BLaER1 (cell line): ENCODE data around the gene CX3CL1.

Experiments
- H3K27ac ChIP-seq: shearing (Covaris generic); formaldehyde crosslinking; 2 replicates; pipeline ENCODE4 v1.8.1; 2022
- H3K27me3 ChIP-seq: shearing (Covaris generic); formaldehyde crosslinking; 2 replicates; pipeline ENCODE4 v1.8.1; 2022
- H3K36me3 ChIP-seq: shearing (Covaris generic); formaldehyde crosslinking; 2 replicates; pipeline ENCODE4 v1.8.1; 2022
- H3K4me1 ChIP-seq: shearing (Covaris generic); formaldehyde crosslinking; 2 replicates; pipeline ENCODE4 v1.8.1; 2022
- H3K4me2 ChIP-seq: shearing (Covaris generic); formaldehyde crosslinking; 2 replicates; pipeline ENCODE4 v1.8.1; 2022
- H3K4me3 ChIP-seq: shearing (Covaris generic); formaldehyde crosslinking; 2 replicates; pipeline ENCODE4 v1.8.1; 2022
- H3K9ac ChIP-seq: shearing (Covaris generic); formaldehyde crosslinking; 2 replicates; pipeline ENCODE4 v1.8.1; 2022
- H3K9me3 ChIP-seq: shearing (Covaris generic); formaldehyde crosslinking; 2 replicates; pipeline ENCODE4 v1.8.1; 2022
- H4K20me1 ChIP-seq: shearing (Covaris generic); formaldehyde crosslinking; 2 replicates; pipeline ENCODE4 v1.8.1; 2022
- Cebpa-rat ChIP-seq: shearing (Covaris generic); IDR thresholded peaks from 2 replicates; pipeline ENCODE4 v1.8.1; 2022

The CX3CL1 gene

DNA sequence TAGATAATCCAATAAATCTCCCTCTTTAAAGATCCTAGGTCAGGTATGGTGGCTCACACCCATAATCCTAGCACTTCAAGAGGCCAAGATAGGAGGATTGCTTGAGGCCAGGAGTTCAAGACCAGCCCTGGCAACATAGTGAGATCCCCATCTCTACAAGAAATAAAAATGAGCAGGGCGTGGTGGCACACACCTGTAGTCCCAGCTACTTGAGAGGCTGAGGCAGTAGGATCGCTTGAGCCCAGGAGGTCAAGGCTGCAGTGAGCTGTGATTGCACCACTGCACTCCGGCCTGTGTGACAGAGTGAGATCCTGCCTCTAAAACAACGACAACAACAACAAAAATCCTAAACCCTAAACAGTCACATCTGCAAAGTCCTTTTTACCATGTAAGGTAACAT lies 15.7 kb upstream of the CX3CL1 start:
- Histone ChIP-seq H3K4me1 (peaks cover 11% of the 10 kb centered on the region), H3K9me3 (no peaks in the 10 kb centered on the region), H3K4me3 (no peak overlapping the region), H4K20me1 (no peaks in the 10 kb centered on the region), H3K27ac (no peak overlapping the region), H3K4me2 (no peak overlapping the region), H3K9ac (no peak overlapping the region), H3K27me3 (no peaks in the 10 kb centered on the region), H3K36me3 (no peaks in the 10 kb centered on the region)
- TF ChIP-seq Cebpa-rat: no peak

DNA sequence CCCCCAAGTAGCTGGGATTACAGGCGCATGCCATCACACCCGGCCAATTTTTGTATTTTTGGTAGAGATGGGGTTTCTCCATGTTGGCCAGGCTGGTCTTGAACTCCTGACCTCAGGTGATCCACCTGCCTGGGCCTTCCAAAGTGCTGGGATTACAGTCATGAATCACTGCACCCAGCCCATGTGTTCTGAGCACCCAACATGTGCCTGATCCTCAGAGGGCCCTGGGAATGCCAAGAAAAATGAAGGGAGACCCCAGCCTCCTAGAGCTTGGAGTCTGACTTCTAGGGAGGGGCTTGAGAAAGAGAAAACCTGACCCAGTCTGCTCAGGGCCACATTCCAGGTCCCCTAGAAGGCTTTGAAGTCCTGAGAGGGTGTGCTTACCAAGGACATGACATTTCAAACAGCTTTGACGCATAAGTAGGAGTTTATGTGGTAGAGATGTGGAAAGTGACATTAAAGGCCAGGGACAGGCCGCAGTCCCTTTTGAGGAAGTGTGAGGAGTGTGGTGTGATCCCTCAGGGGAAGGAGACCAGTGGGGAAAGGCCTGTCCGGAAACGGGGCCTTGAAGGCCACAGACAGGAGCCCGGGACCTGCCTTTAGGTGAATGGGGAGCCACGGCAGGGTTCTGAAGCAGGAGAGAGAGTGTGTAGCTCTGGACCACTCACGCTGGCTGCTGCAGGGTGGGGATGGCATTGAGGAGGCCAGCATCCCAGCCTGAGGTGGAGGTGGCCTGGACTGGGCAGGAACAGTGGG lies 14.8 kb upstream of the CX3CL1 start:
- no peak overlapping the region for H3K9ac ChIP-seq
- H3K4me2 ChIP-seq: peak overlapping the region; percentile 42
- no peak overlapping the region for H3K27ac ChIP-seq
- no peaks in the 10 kb centered on the region for H3K27me3 ChIP-seq
- no peaks in the 10 kb centered on the region for H4K20me1 ChIP-seq
- H3K4me1 ChIP-seq: peaks cover 10% of the 10 kb centered on the region
- H3K4me3 ChIP-seq: no peak overlapping the region
- H3K9me3 ChIP-seq: no peaks in the 10 kb centered on the region
- no peak for TF ChIP-seq Cebpa-rat
- no peaks in the 10 kb centered on the region for H3K36me3 ChIP-seq

DNA sequence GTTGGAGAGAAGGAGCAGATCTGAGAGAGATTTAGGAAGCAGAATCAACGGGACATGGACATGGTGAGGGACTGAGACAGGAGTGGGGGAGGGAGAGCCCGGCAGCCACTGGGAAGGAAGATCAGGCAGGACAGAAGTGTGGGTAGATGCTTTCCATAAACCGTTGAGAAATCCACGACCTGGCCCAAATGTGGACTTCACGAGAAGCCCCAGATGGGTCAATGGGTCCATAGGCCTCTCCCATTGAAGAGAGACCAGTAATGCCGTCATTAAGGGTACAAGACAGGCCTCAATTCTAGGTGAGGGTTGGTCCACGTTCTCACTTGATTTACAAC lies 14.2 kb upstream of the CX3CL1 start:
- Histone ChIP-seq H3K4me2 (peak overlapping the region; percentile 42), H3K9ac (no peak overlapping the region), H3K9me3 (no peaks in the 10 kb centered on the region), H3K4me1 (peaks cover 8% of the 10 kb centered on the region), H3K36me3 (no peaks in the 10 kb centered on the region), H4K20me1 (no peaks in the 10 kb centered on the region), H3K4me3 (no peak overlapping the region), H3K27ac (no peak overlapping the region), H3K27me3 (no peaks in the 10 kb centered on the region)
- no peak for TF ChIP-seq Cebpa-rat

- TF ChIP-seq Cebpa-rat: no peak
- H3K9ac ChIP-seq: no peak within 1 kb of the TSS
- no peak within 1 kb of the TSS for H3K27ac ChIP-seq
- H4K20me1 ChIP-seq: no peaks in the 10 kb centered on the region
- peaks cover 8% of the 10 kb centered on the region for H3K4me1 ChIP-seq
- no peaks in the 10 kb centered on the region for H3K9me3 ChIP-seq
- no peak within 1 kb of the TSS for H3K4me3 ChIP-seq
- H3K27me3 ChIP-seq: no peaks in the 10 kb centered on the region
- no peaks in the 10 kb centered on the region for H3K36me3 ChIP-seq
- peak within 1 kb of the TSS; percentile 42 for H3K4me2 ChIP-seq
These were observed 13.7 kb upstream of the CX3CL1 start, which contains the start of gene CCL22 for GRCh38 chr16:57358527-57359095. Gene CCL22, plus strand, starts transcription at chr16:57358783. Its CDS starts 34 bp downstream, at chr16:57358817.

DNA sequence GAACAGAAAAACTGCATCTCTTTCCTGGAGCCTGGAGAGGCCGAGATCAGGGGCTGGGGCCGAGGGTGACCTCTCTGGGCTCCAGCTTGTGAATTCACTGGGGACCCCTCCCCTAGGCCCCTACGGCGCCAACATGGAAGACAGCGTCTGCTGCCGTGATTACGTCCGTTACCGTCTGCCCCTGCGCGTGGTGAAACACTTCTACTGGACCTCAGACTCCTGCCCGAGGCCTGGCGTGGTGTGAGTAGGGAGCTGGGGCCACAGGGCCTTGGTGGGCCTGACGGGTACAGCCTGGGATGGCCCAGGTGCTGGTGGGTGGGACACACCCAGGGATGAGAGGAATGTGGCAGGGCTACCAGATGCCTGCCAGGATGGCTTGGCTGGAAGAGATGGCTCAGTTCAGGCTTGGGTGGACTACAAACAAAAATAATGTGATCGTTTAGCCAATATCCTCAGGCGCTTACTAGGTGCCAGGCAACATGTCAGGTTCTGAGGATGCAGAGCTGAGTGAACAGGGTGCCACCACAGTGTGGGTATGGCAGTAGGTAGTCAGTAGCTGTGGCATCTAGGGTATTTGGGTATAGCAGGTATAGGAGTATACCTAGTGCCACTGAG lies 11.9 kb upstream of the CX3CL1 start:
- Histone ChIP-seq H3K27me3 (no peaks in the 10 kb centered on the region), H4K20me1 (no peaks in the 10 kb centered on the region), H3K27ac (no peak overlapping the region), H3K4me2 (no peak overlapping the region), H3K9ac (no peak overlapping the region), H3K4me1 (peaks cover 8% of the 10 kb centered on the region), H3K9me3 (no peaks in the 10 kb centered on the region), H3K4me3 (no peak overlapping the region), H3K36me3 (no peaks in the 10 kb centered on the region)
- no peak for TF ChIP-seq Cebpa-rat

DNA sequence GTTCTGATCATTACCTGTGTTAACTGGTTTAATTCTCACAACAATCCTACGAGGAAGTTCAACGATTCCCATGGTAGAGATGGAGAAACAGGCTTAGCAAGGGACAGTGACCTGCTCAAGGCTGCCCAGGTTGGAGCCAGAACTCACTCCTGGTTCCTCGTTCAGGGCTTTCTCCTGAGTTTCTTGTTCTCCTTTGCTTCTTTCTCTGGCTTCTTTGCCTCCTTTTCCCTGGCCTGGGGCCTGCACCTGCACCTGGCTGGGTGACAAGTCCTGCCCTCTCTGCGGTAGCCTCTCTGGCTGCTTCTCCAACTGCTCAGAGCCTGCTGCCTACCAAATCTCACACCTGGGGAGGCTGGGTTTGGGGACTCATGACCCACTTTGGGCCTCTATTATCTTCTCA lies 10.9 kb upstream of the CX3CL1 start:
- H3K4me3 ChIP-seq: no peak overlapping the region
- H3K4me2 ChIP-seq: no peak overlapping the region

GRCh38 chr16:57364143-57364542 lies 8.1 kb upstream of the CX3CL1 start:
- H3K27ac ChIP-seq: no peak overlapping the region
- H4K20me1 ChIP-seq: no peaks in the 10 kb centered on the region
- H3K9me3 ChIP-seq: no peaks in the 10 kb centered on the region
- H3K27me3 ChIP-seq: no peaks in the 10 kb centered on the region
- no peak overlapping the region for H3K4me2 ChIP-seq
- H3K9ac ChIP-seq: no peak overlapping the region
- H3K4me3 ChIP-seq: no peak overlapping the region
- TF ChIP-seq Cebpa-rat: no peak
- no peaks in the 10 kb centered on the region for H3K36me3 ChIP-seq
- no peaks in the 10 kb centered on the region for H3K4me1 ChIP-seq

More for the DNA sequence above, 10.9 kb upstream of the CX3CL1 start:
- Histone ChIP-seq H3K9me3 (no peaks in the 10 kb centered on the region), H3K27me3 (no peaks in the 10 kb centered on the region), H4K20me1 (no peaks in the 10 kb centered on the region), H3K27ac (no peak overlapping the region), H3K9ac (no peak overlapping the region), H3K4me1 (peaks cover 8% of the 10 kb centered on the region), H3K36me3 (no peaks in the 10 kb centered on the region)
- no peak for TF ChIP-seq Cebpa-rat

DNA sequence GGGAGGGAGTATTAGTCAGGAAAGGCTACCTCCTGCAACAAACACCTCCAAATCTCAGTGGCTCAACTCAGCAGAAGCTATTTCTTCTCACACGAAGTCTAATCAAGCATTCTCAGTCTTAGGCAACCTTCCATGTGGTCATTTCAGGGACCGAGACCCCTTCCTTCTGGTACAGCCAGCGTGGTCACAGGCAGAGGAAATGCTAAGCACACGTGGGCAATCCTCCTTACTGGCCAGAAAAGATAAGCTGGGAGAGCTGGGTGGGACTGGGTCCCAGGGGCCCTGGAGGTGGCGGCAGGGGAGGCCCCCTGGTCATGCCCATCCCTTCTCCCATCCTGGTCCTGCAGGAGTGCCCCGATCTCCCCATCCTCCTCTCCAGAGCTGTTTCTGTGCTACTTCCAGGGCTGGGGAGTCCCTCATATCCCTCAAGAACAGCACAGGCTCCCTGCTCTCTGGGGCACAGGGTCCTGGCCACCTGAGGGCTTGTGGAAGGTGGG lies 5.7 kb upstream of the CX3CL1 start:
- Histone ChIP-seq H3K4me1 (no peaks in the 10 kb centered on the region), H3K4me2 (no peak overlapping the region), H4K20me1 (no peaks in the 10 kb centered on the region), H3K9ac (no peak overlapping the region), H3K27ac (no peak overlapping the region), H3K4me3 (no peak overlapping the region), H3K27me3 (no peaks in the 10 kb centered on the region), H3K9me3 (no peaks in the 10 kb centered on the region), H3K36me3 (no peaks in the 10 kb centered on the region)
- TF ChIP-seq Cebpa-rat: no peak

DNA sequence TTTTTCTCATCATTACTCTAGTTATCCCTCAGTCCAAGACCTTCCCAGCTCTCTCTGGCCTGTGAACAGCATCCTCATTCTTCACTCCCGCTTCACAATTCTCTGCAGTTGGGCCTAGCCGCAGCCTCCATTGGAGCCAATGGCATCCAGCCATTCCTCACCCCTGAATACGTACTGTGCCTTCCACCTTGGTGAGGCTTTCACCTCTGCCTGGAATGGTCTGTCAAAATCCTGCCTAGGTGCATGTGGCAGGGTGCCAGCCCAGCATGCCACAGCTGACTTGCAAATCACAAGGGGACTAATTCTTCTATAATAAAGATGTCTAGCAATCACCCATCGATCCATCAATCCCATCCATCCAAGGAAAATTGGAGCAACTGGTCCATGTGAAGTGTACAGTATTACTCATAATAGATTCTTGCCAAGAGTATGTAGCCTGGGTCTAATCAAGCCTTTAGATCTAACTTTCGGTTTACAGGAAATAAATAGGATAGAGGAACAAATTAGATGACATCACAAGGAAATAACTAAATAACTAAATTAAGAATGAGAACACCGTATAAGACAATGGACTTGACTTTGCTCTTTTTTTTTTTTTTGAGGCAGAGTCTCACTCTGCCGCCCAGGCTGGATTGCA lies 5.1 kb upstream of the CX3CL1 start:
- Histone ChIP-seq H3K9ac (no peak overlapping the region), H3K27ac (no peak overlapping the region), H3K4me2 (no peak overlapping the region), H3K9me3 (no peaks in the 10 kb centered on the region), H3K4me1 (peaks cover 1% of the 10 kb centered on the region; the same call in 1 of the 2 replicates), H3K4me3 (no peak overlapping the region), H4K20me1 (no peaks in the 10 kb centered on the region), H3K27me3 (no peaks in the 10 kb centered on the region), H3K36me3 (no peaks in the 10 kb centered on the region)
- TF ChIP-seq Cebpa-rat: no peak
